ENCODE results near the gene VSX1.

The VSX1 gene

DNA sequence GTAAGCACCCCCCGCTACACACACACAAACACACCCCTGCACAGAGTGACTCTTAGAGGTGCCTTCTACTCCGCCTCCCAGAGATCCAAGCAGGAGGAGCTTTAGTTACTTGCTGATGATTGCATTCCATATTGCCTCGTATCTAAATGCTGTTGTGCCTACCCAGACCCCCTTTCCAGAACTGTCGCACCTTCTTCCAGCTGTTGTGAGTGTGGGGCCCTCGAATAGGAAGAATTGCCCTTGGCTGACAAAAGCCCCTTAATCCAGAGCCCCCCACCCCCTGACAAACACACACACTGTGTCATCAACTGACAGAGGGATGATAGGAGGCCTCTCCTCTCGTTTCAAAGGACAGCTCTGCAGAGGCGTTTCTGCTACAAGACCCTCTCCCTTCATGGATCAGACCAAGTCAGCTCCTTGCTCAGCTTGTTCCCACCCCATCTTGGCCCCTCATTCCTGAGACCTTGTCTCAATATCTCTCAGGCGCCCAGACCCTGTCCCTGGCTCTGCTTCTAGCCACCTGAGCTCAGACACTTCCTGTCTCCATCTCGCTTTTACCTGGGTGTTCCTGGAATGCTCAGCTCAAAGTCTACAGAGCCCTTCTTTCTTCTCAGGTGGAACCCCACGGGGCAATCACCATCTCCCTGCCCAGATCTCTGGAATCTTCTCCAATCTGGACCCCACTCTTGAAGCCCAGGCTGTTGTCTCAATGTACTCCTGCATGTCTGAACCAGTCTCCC is 4.0 kb upstream of the VSX1 start:
- no peak for DNase-seq

- no peak for DNase-seq
These were observed 2.8 kb upstream of the VSX1 start for GRCh38 chr20:25084626-25085187.

DNA sequence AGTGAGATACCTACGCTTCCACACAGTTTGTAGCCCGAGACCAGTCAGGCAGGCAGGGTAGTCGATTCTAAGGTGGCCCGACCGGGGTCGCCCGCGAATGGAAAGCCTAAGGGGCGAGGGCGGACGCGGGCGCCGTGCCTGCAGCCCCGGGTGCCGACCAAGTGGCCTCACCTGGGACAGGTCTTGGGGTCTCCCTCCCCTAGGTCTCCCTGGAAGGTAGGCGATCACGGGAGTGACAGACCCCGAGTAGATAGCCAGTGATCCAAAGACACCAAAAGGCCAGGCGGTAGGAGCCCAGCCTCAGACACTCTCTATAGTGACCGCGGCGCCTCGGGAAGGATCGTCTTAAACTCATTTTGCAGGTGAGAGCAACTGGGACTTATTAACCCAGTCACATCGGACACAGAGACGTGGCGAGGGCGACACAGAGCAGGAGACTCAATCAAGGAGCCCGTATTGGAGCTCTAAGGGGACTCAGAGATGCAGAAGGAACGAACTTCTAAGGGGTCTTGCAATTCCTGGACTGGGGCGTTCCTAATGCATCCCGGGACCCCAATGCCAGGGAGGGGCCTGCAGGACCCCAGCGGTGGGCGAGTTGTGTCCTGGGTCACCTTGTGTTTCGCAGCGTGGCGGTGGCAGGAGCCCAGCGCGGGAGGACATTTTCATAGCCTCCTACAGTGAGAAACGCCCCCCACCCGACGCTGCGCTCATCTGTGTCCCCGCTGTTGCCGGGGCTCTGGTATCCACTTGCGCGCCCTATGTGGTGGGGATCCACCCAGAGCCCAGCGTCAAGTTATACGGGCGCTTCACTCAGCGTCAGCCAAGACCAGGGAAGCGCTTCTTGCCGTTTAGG is 2.1 kb upstream of the VSX1 start:
- peak in 1 of 4 experiments; percentile 26 for DNase-seq

- DNase-seq = no peak
These were observed 1.3 kb upstream of the VSX1 start for GRCh38 chr20:25083141-25083772.

DNA sequence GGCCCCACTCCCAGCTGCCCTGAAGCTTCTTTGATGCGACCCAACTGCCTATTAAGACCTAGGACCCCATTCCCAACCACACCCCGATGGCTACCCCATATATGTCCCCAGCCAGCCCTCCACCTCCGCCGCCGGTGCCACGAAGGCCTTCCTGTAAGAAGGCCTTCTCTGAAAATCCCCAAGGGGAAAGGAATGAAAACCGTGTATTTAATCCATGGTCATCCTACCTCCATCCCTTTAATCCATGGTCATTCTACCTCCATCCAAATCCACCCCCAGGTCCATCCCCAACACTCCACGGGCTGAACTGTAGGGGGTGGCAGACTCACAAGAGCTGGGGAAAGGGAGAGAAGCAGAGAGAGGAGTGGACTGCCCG is 545 bp upstream of the VSX1 start:
- DNase-seq = no peak

- peak in 2 of 4 experiments; percentile 15 to 23 for DNase-seq
These were observed 744 bp downstream of the VSX1 start for GRCh38 chr20:25081065-25081729.

DNA sequence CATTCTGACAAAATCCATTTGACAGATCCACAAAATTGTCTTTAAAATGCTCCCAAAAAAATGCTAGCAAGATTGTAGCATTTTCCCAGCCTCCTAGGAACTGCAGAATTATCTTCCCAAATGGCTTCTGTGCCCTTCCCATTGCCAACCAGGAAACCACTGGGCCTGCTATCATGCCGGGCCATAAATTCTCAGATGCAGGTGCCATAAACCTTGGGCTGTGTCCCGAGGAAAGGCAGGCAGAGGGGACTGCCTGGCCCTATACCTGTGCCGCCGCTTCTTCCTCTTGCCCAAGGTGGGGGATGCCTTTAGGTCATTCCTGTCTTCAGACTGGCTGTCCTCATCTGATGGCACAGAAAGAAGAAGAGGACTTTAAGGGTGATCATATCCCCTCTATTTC is 2.8 kb downstream of the VSX1 start:
- DNase-seq = no peak

DNA sequence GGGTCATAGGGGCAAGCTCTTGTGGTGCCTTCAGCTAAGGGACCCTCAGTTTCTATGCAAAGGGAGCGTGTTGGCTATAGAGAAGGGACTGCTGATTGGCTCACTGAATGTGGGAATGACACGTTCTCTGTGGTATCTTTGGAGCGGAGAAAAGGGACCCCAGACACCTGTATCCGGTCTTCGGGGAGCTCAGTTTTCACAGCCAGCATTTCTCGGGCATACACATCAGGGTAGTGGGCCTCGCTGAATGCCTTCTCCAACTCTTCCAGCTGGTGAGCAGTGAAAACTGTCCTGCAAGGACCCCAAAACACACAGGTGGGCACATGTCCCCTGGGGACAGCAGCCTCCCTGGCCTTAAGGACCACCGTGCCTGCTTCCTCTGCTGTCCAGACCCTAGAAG is 3.3 kb downstream of the VSX1 start:
- DNase-seq = no peak

GRCh38 chr20:25077610-25078169 is 4.3 kb downstream of the VSX1 start:
- no peak for DNase-seq

GRCh38 chr20:25076731-25077609 is 5.0 kb downstream of the VSX1 start:
- DNase-seq = no peak

GRCh38 chr20:25076201-25076600 is 5.7 kb downstream of the VSX1 start:
- DNase-seq = no peak

DNA sequence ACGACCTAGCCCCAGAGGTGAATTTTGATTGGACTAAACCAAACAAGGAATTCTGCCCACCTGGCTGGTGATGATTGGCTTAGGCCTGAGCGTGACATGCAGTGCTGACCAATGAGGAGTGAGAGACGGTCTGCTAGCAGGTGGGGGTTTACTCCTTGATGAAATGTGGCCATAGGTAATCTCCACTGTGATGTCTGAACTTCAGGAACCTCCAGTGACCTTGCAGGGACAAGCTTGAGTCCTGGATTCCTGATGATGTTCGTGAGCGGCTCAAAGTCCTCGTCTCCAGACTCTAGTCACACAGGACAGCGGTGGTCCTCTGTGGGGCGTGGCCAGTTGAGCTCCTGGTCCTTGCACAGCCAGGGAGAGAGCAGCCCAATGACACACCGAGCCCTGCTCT is 8.4 kb downstream of the VSX1 start:
- DNase-seq = no peak

DNA sequence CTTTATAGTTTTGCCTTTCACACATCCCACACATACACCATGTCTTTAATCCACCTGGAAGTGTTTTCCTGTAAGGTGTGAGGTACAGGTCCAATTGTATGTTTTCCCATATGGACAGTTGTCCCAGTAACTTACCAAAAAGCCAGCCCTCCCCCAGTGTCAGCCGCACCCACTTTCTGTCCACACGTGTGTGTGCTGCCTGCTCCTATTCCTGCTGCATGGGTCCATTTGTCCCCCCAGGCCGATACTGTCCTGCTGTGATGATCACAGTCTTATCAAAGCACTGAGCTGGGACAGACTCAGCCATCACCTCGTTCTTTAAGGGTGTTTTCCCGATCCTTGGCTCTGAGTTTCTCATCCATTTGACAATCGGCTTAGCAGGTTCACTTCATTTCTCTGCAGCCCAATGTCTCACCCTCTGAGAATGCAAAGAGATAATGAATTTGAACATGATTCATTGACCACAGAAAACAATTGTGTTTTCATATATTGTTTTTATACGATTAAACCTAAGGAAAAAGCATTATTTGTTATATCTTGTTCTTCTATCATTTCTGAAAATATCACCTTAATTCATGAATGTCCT is 9.6 kb downstream of the VSX1 start:
- DNase-seq = no peak

- no peak for DNase-seq
These were observed 10.2 kb downstream of the VSX1 start for GRCh38 chr20:25071734-25072133.

GRCh38 chr20:25070821-25071473 is 11.0 kb downstream of the VSX1 start:
- no peak for DNase-seq

GRCh38 chr20:25067102-25067987 is 14.6 kb downstream of the VSX1 start:
- DNase-seq = no peak

DNA sequence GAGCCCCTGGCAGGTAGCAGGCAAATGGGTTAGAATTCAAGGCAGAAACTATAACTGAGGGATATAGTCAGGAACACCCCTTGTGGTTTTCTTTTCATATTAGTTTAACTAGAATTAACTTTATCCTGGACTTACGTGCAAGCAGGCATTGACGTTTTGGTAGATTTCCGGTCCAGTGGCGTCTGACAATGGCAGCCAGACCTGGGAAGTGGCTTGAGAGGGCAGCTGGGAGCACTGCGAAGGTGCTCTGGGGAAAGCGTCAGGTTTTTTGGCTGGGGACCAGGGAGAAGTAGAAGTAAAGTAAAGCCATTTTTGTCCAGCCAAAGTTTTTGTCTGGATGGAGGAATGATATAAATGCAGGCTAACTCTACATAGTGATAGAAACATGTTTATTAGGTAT is 15.6 kb downstream of the VSX1 start:
- no peak for DNase-seq

GRCh38 chr20:25065625-25066338 is 16.2 kb downstream of the VSX1 start:
- peak; percentile 11 to 38 (median 28) for DNase-seq
